GM12878 (cell line): Measurements from ENCODE around the gene CDH4. TPM values are rescaled to one million over a fixed set of nuclear protein-coding genes. Genes with fewer than 3 reads are reported as not detected.

Source experiments
- ATAC-seq: fragments of 200-7000 bp; cut with Tn5 transposase; 3 replicates; pipeline ENCODE4 v1.9.1; 2020; ENCODE audit warnings: mild to moderate bottlenecking, moderate library complexity
- BruUV-seq: library from RNA; stranded (reverse); fragments of 400-500 nt; replicated peaks from 2 replicates; lab custom pipeline; 2021; lab: Mats Ljungman, UMichigan
- CTCF ChIA-PET: fragments of 300-600 bp; sonication (Branson Sonifier 250); formaldehyde crosslinking; extraction: SDS; loops from one replicate; lab custom pipeline; 2021; ENCODE audit warnings: inconsistent platforms; lab: Yijun Ruan, JAX
- POLR2A ChIA-PET: fragments of 350-600 bp; formaldehyde crosslinking; extraction: SDS; loops from one replicate; lab custom pipeline; 2021; ENCODE audit warnings: inconsistent platforms; lab: Charles Lee
- RAD21 ChIA-PET: fragments of 300-600 bp; sonication (Branson Sonifier 250); formaldehyde crosslinking; loops from one replicate; lab custom pipeline; 2023; ENCODE audit warnings: antibody characterized with exemption; ENCODE audit not compliant: unreplicated experiment; lab: Charles Lee
- SMC1A ChIA-PET: fragments of 300-600 bp; sonication (Branson Sonifier 250); formaldehyde crosslinking; loops from one replicate; lab custom pipeline; 2023; ENCODE audit not compliant: unreplicated experiment, uncharacterized antibody; lab: Charles Lee
- DNase-seq: peaks from one replicate; pipeline ENCODE4 v3.0.0-alpha.2; 2011; ENCODE audit warnings: low read depth, low spot score
- FAIRE-seq: peaks from 3 replicates; lab custom pipeline; 2011; peaks lifted over from hg19 to GRCh38; lab: Jason Lieb, UNC
- H2AFZ ChIP-seq: 2 replicates; pipeline ENCODE4 v1.6.0; 2011; ENCODE audit warnings: low read depth, low read length, control low read depth; ENCODE audit not compliant: control insufficient read depth
- H3K27ac ChIP-seq: 2 replicates; pipeline ENCODE4 v1.5.1; 2011; ENCODE audit warnings: control low read depth; ENCODE audit not compliant: control insufficient read depth, insufficient read depth
- H3K27me3 ChIP-seq, 2 experiments: replicated peaks in 1 of 2; 2 replicates each; pipeline versions ENCODE4 v1.6.0 to v1.6.1; 2011; ENCODE audit warnings: low read length in 1 of 2; ENCODE audit not compliant: control insufficient read depth in 2 of 2, insufficient read depth in 2 of 2
- H3K36me3 ChIP-seq, 2 experiments: 2 replicates each; pipeline ENCODE4 v1.5.1; 2011; ENCODE audit warnings: low read length in 1 of 2; ENCODE audit not compliant: control insufficient read depth in 2 of 2, insufficient read depth in 2 of 2
- H3K4me1 ChIP-seq: 2 replicates; pipeline ENCODE4 v1.6.1; 2011; ENCODE audit warnings: mild to moderate bottlenecking, low read length, moderate library complexity, mixed read lengths; ENCODE audit not compliant: control insufficient read depth, insufficient read depth
- H3K4me2 ChIP-seq: 2 replicates; pipeline ENCODE4 v1.6.0; 2011; ENCODE audit warnings: control low read depth; ENCODE audit not compliant: control insufficient read depth, insufficient read depth
- H3K4me3 ChIP-seq: fragments of 200-600 bp; sonication (generic); 2 replicates; pipeline ENCODE4 v1.5.1; 2016
- H3K79me2 ChIP-seq: 2 replicates; pipeline ENCODE4 v1.6.0; 2011; ENCODE audit warnings: low read length; ENCODE audit not compliant: control insufficient read depth, insufficient read depth
- H3K9ac ChIP-seq: 2 replicates; pipeline ENCODE4 v1.8.0; 2011; ENCODE audit warnings: low read length, control low read depth, mixed read lengths; ENCODE audit not compliant: control insufficient read depth, insufficient read depth
- H3K9me3 ChIP-seq: replicated peaks from 3 replicates; pipeline ENCODE4 v1.5.1; 2011; ENCODE audit warnings: mild to moderate bottlenecking, low read length; ENCODE audit not compliant: control insufficient read depth, insufficient read depth
- H4K20me1 ChIP-seq: 2 replicates; pipeline ENCODE4 v1.6.0; 2011; ENCODE audit not compliant: control insufficient read depth, insufficient read depth
- BCLAF1 ChIP-seq: fragments of 450-650 bp; IDR thresholded peaks from 2 replicates; pipeline ENCODE4 v1.6.1; 2017; ENCODE audit warnings: antibody characterized with exemption, mild to moderate bottlenecking, moderate library complexity
- CHD2 ChIP-seq: IDR thresholded peaks from 2 replicates; pipeline ENCODE4 v1.6.1; 2011; ENCODE audit warnings: low read depth, low read length, improper control_type of control experiment, borderline replicate concordance
- E2F8 ChIP-seq: fragments of 450-650 bp; IDR thresholded peaks from 2 replicates; pipeline ENCODE4 v1.6.1; 2018; ENCODE audit warnings: mild to moderate bottlenecking, low read depth, moderate library complexity; ENCODE audit not compliant: partially characterized antibody
- KLF5 ChIP-seq: fragments of 450-650 bp; IDR thresholded peaks from 2 replicates; pipeline ENCODE4 v1.6.1; 2014; ENCODE audit warnings: mild to moderate bottlenecking; ENCODE audit not compliant: partially characterized antibody
- NR2C1 ChIP-seq: fragments of 450-650 bp; IDR thresholded peaks from 2 replicates; pipeline ENCODE4 v1.6.1; 2017; ENCODE audit warnings: antibody characterized with exemption, mild to moderate bottlenecking, moderate library complexity
- WGBS: methylation state at CpG from one replicate; pipeline ENCODE4 v1.1.6; 2016; ENCODE audit warnings: low lambda C conversion rate; ENCODE audit not compliant: insufficient replicate concordance, insufficient coverage; ENCODE audit errors: missing lambda C conversion rate; 5-methylcytosine and 5-hydroxymethylcytosine counted together
- in situ Hi-C: fragments of 300-500 bp; cut with MboI; formaldehyde crosslinking; loops from 9 replicates; pipeline ENCODE4 v1.14.3; 2018; ENCODE audit warnings: mixed read lengths
- intact Hi-C: fragments of 100-400 bp; cut with micrococcal nuclease; formaldehyde crosslinking; loops from one replicate; pipeline ENCODE4 v1.14.2; 2022; ENCODE audit not compliant: unreplicated experiment
- polyA plus RNA-seq, 11 experiments: library from polyadenylated mRNA; depleted of rRNA in 4 of 11; unstranded in 6 of 11; stranded (reverse) in 5 of 11; fragments of >200 nt; fragmentation: Nextera tagmentation in 4 of 11; fragmentation: Illumina TruSeq in 1 of 11; extraction: Ambion mirVana in 4 of 11; extraction: Trizol in 1 of 11; gene quantifications; 1 replicate in 1 of 11; 2 replicates in 10 of 11; pipeline versions ENCODE4 v1.2.1 to v1.2.3, GENCODE V29; 2011 to 2016; ENCODE audit warnings: inconsistent platforms in 2 of 11, missing spikeins in 2 of 11, low read depth in 1 of 11
- total RNA-seq, 4 experiments: library from RNA; depleted of rRNA in 3 of 4; stranded (reverse); fragments of >200 nt in 3 of 4; fragmentation: Illumina TruSeq in 1 of 4; extraction: Trizol in 1 of 4; gene quantifications; 2 replicates each; pipeline versions ENCODE4 v1.2.1 to v1.2.3, GENCODE V29; 2013 to 2021

The CDH4 gene
- total and polyA plus RNA-seq, 10 of the 15 experiments (the other 5 are each of a cell fraction or from before 2014, with no cell fraction given), result not detected

- TF ChIP-seq E2F8, result no peak
These were observed 7.8 kb upstream of the CDH4 start (continued) for GRCh38 chr20:61244213-61244612.

GRCh38 chr20:61246269-61246668, 5.8 kb upstream of the CDH4 start:
- H3K4me3 ChIP-seq, result no peak overlapping the region
- no peaks in the 10 kb centered on the region for H3K27me3 ChIP-seq
- ATAC-seq, result no peak
- BruUV-seq, result no TSS peak
- no peaks in the 10 kb centered on the region for H3K79me2 ChIP-seq
- CTCF ChIA-PET, result no interaction called here
- H4K20me1 ChIP-seq, result no peaks in the 10 kb centered on the region
- SMC1A ChIA-PET, result no interaction called here
- FAIRE-seq, result no peak
- RAD21 ChIA-PET, result no interaction called here
- no peak overlapping the region for H3K9ac ChIP-seq
- intact Hi-C loops, result no loop called here
- no peak for TF ChIP-seq NR2C1
- TF ChIP-seq BCLAF1, result no peak
- no peak for TF ChIP-seq KLF5
- no peak for TF ChIP-seq CHD2
- TF ChIP-seq, all 136 proteins: peak for 0
- 28% methylated on average over 7 of the region's 7 CpGs for WGBS
- DNase-seq, result no peak
- in situ Hi-C loops, result no loop called here
- H3K4me2 ChIP-seq, result no peak overlapping the region
- no peaks in the 10 kb centered on the region for H3K36me3 ChIP-seq
- H2AFZ ChIP-seq, result no peak overlapping the region
- H3K9me3 ChIP-seq, result no peaks in the 10 kb centered on the region; the same call in 2 of the 3 replicates
- POLR2A ChIA-PET, result no interaction called here
- no peaks in the 10 kb centered on the region for H3K4me1 ChIP-seq
- no peak overlapping the region for H3K27ac ChIP-seq
